ENCODE measurements around the gene ATP9B. TPM values are rescaled to one million over a fixed set of nuclear protein-coding genes. Genes with fewer than 3 reads are reported as not detected.

Gene ATP9B
- total RNA-seq, 2 donors from 2014 or later: 15.4 to 17.6 TPM

GRCh38 chr18:79042276-79042675 is 26.9 kb upstream of the ATP9B start:
- Histone ChIP-seq H3K4me3 (no peak overlapping the region), H3K4me1 (no peaks in the 10 kb centered on the region), H3K27me3 (peaks cover 0 to 4% of the 10 kb centered on the region in 2 donors), H3K27ac (no peak overlapping the region), H3K9me3 (no peaks in the 10 kb centered on the region), H3K36me3 (no peaks in the 10 kb centered on the region)
- DNase-seq (ENCODE audit: low spot score): no peak
- no peak for TF ChIP-seq CTCF (IDR thresholded peaks at IDR 0.05)

DNA sequence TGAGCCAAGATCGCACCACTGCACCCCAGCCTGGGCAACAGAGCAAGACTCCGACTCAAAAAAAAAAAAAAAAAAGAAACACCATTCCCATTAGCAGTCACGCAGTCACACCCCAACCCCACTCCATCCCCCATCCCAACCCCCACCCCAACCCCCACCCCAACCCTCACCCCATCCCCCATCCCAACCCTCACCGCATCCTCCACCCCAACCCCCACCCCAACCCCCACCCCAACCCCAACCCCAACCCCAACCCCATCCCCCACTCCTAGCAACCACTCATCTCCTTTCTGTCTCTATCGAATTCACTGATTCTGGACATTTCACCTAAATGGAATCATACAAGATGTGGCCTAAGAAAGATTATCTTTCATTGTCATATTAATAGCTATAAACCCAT is 25.9 kb upstream of the ATP9B start:
- Histone ChIP-seq H3K4me1 (no peaks in the 10 kb centered on the region), H3K27me3 (peaks cover 0 to 4% of the 10 kb centered on the region in 2 donors), H3K27ac (no peak overlapping the region), H3K9me3 (no peaks in the 10 kb centered on the region), H3K36me3 (no peaks in the 10 kb centered on the region), H3K4me3 (no peak overlapping the region)
- TF ChIP-seq CTCF (IDR thresholded peaks at IDR 0.05): no peak
- DNase-seq (ENCODE audit: low spot score): no peak

GRCh38 chr18:79046522-79046921 is 22.7 kb upstream of the ATP9B start:
- DNase-seq (ENCODE audit: low spot score): no peak
- Histone ChIP-seq H3K36me3 (no peaks in the 10 kb centered on the region), H3K9me3 (no peaks in the 10 kb centered on the region), H3K4me3 (no peak overlapping the region), H3K27me3 (peaks cover 0 to 4% of the 10 kb centered on the region in 2 donors), H3K4me1 (no peaks in the 10 kb centered on the region), H3K27ac (no peak overlapping the region)
- TF ChIP-seq CTCF (IDR thresholded peaks at IDR 0.05): no peak

- Histone ChIP-seq H3K4me3 (no peak overlapping the region), H3K27me3 (peaks cover 0 to 4% of the 10 kb centered on the region in 2 donors), H3K4me1 (no peaks in the 10 kb centered on the region), H3K9me3 (no peaks in the 10 kb centered on the region), H3K36me3 (no peaks in the 10 kb centered on the region), H3K27ac (no peak overlapping the region)
- TF ChIP-seq CTCF (IDR thresholded peaks at IDR 0.05): no peak
- no peak for DNase-seq (ENCODE audit: low spot score)
Observed at GRCh38 chr18:79047556-79048244, 21.5 kb upstream of the ATP9B start.

GRCh38 chr18:79048245-79048632 is 21.0 kb upstream of the ATP9B start:
- no peaks in the 10 kb centered on the region for H3K4me1 ChIP-seq

More at GRCh38 chr18:79048245-79048632, 21.0 kb upstream of the ATP9B start:
- no peaks in the 10 kb centered on the region for H3K36me3 ChIP-seq
- no peak overlapping the region for H3K4me3 ChIP-seq
- no peak overlapping the region for H3K27ac ChIP-seq
- no peaks in the 10 kb centered on the region for H3K9me3 ChIP-seq
- no peak for TF ChIP-seq CTCF (IDR thresholded peaks at IDR 0.05)
- DNase-seq (ENCODE audit: low spot score): no peak
- H3K27me3 ChIP-seq: peaks cover 0 to 4% of the 10 kb centered on the region in 2 donors

All from right atrium auricular region (tissue), 2 donors.